ENCODE results near the gene SH3BP4. TPM values are rescaled to one million over a fixed set of nuclear protein-coding genes. Genes with fewer than 3 reads are reported as not detected.

SH3BP4 gene
- total and polyA plus RNA-seq, 2 of the 13 experiments (the other 11 are each of a cell fraction or from before 2014, with no cell fraction given) = 34.6 to 99.1 TPM

- ATAC-seq (no peak), FAIRE-seq (no peak), DNase-seq (ENCODE audit: low spot score) (no peak)
- H3K4me2 ChIP-seq (ENCODE audit: low read depth, low read length) = no peak overlapping the region
- BruUV-seq (replicated peaks) = no TSS peak
- H2AFZ ChIP-seq (ENCODE audit: low read length) = no peak overlapping the region
- POLR2A ChIA-PET = no interaction called here
- CTCF ChIA-PET (ENCODE audit: low intra/inter-chr PET ratio, low total read pairs) = no interaction called here
- WGBS (ENCODE audit: low lambda C conversion rate) = 26% methylated on average over 3 of the region's 3 CpGs
- H3K27me3 ChIP-seq (ENCODE audit: control insufficient read depth in 1 of 2, insufficient read depth in 2 of 2, low read length in 2 of 2) = no peaks in the 10 kb centered on the region; a peak in 2 of 5 replicates
- peaks cover 23% of the 10 kb centered on the region for H3K4me1 ChIP-seq (ENCODE audit: insufficient read depth, low read length)
- in situ Hi-C loops (cut with HindIII; ENCODE audit: extremely low pct_ligation_motif_present, low pct_unique_long_range_greater_than_20kb) = no loop called here
- no peak overlapping the region for H3K4me3 ChIP-seq (replicated peaks in 1 of 3; ENCODE audit: insufficient read depth in 1 of 3, low read depth in 2 of 3, low read length in 3 of 3)
- H4K20me1 ChIP-seq (ENCODE audit: insufficient read depth, low read length) = no peaks in the 10 kb centered on the region
- intact Hi-C loops (cut with micrococcal nuclease; ENCODE audit: unreplicated experiment) = no loop called here
- H3K9me3 ChIP-seq (ENCODE audit: low read length) = peaks cover 4% of the 10 kb centered on the region; the same call in 1 of the 2 replicates
- no peak overlapping the region for H3K9ac ChIP-seq (ENCODE audit: insufficient read depth, low read depth, low read length)
- H3K36me3 ChIP-seq (replicated peaks in 1 of 2; ENCODE audit: control insufficient read depth in 1 of 2, insufficient read depth in 2 of 2, low read length in 2 of 2) = no peaks in the 10 kb centered on the region
- H3K27ac ChIP-seq (ENCODE audit: extremely low read length, insufficient read depth, low read length) = no peak overlapping the region
- H3K79me2 ChIP-seq (ENCODE audit: insufficient read depth, low read length) = peaks cover 4% of the 10 kb centered on the region
- TF ChIP-seq ZNF121 (CRISPR knock-in tag; IDR thresholded peaks at IDR 0.05) = no peak
- TF ChIP-seq, protein P1, sequence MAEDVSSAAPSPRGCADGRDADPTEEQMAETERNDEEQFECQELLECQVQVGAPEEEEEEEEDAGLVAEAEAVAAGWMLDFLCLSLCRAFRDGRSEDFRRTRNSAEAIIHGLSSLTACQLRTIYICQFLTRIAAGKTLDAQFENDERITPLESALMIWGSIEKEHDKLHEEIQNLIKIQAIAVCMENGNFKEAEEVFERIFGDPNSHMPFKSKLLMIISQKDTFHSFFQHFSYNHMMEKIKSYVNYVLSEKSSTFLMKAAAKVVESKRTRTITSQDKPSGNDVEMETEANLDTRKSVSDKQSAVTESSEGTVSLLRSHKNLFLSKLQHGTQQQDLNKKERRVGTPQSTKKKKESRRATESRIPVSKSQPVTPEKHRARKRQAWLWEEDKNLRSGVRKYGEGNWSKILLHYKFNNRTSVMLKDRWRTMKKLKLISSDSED (CRISPR knock-in tag; IDR thresholded peaks at IDR 0.05) = no peak
- no peak for TF ChIP-seq ZNF747 (CRISPR knock-in tag; IDR thresholded peaks at IDR 0.05; ENCODE audit: borderline replicate concordance)
- no peak for TF ChIP-seq CEBPB (IDR thresholded peaks at IDR 0.05; ENCODE audit: borderline replicate concordance, low read depth, low read length)
- no peak for TF ChIP-seq ARNT2 (CRISPR knock-in tag; IDR thresholded peaks at IDR 0.05; ENCODE audit: low read depth)
- no peak for TF ChIP-seq ZBTB25 (CRISPR knock-in tag; IDR thresholded peaks at IDR 0.05)
- TF ChIP-seq HNF1B (CRISPR knock-in tag; IDR thresholded peaks at IDR 0.05) = no peak
- TF ChIP-seq, protein P2, sequence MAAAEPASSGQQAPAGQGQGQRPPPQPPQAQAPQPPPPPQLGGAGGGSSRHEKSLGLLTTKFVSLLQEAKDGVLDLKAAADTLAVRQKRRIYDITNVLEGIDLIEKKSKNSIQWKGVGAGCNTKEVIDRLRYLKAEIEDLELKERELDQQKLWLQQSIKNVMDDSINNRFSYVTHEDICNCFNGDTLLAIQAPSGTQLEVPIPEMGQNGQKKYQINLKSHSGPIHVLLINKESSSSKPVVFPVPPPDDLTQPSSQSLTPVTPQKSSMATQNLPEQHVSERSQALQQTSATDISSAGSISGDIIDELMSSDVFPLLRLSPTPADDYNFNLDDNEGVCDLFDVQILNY (CRISPR knock-in tag; conservative IDR thresholded peaks at IDR 0.05) = no peak
- TF ChIP-seq TBX2 (CRISPR knock-in tag; IDR thresholded peaks at IDR 0.05; ENCODE audit: borderline replicate concordance) = no peak
- TF ChIP-seq ZNF558 (CRISPR knock-in tag; IDR thresholded peaks at IDR 0.05; ENCODE audit: borderline replicate concordance) = no peak
- TF ChIP-seq, protein P3, sequence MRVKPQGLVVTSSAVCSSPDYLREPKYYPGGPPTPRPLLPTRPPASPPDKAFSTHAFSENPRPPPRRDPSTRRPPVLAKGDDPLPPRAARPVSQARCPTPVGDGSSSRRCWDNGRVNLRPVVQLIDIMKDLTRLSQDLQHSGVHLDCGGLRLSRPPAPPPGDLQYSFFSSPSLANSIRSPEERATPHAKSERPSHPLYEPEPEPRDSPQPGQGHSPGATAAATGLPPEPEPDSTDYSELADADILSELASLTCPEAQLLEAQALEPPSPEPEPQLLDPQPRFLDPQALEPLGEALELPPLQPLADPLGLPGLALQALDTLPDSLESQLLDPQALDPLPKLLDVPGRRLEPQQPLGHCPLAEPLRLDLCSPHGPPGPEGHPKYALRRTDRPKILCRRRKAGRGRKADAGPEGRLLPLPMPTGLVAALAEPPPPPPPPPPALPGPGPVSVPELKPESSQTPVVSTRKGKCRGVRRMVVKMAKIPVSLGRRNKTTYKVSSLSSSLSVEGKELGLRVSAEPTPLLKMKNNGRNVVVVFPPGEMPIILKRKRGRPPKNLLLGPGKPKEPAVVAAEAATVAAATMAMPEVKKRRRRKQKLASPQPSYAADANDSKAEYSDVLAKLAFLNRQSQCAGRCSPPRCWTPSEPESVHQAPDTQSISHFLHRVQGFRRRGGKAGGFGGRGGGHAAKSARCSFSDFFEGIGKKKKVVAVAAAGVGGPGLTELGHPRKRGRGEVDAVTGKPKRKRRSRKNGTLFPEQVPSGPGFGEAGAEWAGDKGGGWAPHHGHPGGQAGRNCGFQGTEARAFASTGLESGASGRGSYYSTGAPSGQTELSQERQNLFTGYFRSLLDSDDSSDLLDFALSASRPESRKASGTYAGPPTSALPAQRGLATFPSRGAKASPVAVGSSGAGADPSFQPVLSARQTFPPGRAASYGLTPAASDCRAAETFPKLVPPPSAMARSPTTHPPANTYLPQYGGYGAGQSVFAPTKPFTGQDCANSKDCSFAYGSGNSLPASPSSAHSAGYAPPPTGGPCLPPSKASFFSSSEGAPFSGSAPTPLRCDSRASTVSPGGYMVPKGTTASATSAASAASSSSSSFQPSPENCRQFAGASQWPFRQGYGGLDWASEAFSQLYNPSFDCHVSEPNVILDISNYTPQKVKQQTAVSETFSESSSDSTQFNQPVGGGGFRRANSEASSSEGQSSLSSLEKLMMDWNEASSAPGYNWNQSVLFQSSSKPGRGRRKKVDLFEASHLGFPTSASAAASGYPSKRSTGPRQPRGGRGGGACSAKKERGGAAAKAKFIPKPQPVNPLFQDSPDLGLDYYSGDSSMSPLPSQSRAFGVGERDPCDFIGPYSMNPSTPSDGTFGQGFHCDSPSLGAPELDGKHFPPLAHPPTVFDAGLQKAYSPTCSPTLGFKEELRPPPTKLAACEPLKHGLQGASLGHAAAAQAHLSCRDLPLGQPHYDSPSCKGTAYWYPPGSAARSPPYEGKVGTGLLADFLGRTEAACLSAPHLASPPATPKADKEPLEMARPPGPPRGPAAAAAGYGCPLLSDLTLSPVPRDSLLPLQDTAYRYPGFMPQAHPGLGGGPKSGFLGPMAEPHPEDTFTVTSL (CRISPR knock-in tag; IDR thresholded peaks at IDR 0.05; ENCODE audit: borderline replicate concordance) = no peak
- no peak for TF ChIP-seq ZNF431 (CRISPR knock-in tag; IDR thresholded peaks at IDR 0.05; ENCODE audit: borderline replicate concordance, low read depth)
Observed at GRCh38 chr2:234947556-234947955, 4.3 kb upstream of the SH3BP4 start.

Measured in HepG2 (cell line).